Suppressor macrophage treated with lipopolysaccharide for 1 hour (primary cell): ENCODE results near the gene LRRC66.

Experiments
- DNase-seq, 3 donors: peaks; one replicate each; pipeline ENCODE4 v3.0.0-alpha.2; 2020 to 2022

Gene LRRC66

DNA sequence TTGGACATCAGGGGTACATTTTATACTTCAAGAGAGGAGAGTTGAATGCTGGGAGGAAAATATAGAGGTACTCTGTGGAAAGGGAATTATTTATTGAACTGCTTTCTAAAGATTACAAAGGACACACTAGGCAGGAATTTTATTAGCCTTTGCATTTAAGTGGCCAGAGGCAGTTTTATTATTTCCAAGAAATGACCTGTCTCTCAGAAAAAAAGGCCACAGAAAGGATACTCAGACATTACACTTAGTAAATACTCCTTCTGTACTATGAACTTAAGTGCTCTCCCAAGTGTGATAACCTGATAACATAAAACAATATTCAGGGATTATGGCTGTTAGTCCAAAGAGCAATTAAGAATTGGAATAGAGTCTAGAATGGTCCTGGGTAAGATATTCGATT lies 7.5 kb downstream of the LRRC66 start:
- no peak for DNase-seq

DNA sequence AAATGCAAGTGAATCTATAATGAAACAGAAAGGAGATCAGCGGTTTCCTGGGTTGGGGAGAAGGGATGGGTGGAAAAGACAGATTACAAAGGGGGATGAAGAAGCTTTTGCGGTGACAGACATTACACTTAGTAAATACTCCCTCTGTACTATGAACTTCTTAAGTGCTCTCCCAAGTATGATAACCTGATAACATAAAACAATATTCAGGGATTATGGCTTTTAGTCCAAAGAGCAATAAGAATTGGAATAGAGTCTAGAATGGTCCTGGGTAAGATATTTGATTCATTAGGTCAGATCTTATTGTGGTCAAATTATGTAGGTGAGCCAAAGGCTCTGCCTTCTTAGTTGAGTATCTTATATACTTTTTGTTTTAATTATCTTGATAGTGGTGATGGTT lies 9.2 kb downstream of the LRRC66 start:
- no peak for DNase-seq

DNA sequence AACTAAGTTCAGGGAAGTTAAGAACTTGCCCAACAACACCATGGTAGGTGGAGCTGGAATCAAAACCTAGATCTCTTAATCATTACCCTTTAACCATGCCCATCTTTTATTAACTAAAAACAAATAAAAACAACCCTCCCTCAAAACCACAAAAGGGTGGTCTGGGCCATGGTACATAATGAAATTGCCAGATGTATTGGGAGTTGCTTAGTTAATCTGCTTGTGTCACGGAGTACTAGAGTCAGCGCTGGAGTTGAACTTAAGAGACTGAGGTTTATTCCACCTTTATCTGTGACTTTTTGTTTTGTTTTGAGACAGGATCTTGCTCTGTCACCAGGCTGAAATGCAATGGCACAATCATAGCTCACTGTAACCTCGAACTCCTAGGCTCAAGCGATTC lies 13.3 kb downstream of the LRRC66 start:
- no peak for DNase-seq

DNA sequence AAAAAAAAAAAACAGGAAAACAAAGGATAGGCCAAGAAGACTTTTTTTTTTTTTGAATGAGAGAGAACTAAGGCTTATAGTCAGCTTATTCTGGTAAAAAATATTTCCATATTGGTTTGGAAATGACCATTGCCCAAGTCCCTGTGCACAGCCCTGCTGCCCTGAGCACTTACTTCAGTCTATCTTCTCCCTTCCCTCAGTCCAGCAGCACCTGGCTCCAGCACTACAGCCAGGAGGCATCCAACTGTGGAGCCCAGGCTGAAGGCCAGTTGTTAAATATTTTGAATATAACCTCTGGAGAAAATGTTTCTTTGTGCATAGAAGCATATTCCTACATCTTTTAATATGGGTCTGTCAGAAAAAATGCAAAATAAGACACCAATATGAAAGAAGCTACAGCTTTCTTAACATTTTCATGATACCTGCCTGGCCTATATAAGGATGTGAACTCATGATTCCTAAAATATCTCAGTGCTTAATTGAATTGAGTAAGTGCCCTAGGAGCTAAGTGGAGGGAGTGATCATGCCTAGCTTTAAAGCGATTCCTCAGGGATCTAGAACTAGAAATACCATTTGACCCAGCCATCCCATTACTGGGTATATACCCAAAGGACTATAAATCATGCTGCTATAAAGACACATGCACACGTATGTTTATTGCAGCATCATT lies 14.4 kb downstream of the LRRC66 start:
- DNase-seq, result no peak

DNA sequence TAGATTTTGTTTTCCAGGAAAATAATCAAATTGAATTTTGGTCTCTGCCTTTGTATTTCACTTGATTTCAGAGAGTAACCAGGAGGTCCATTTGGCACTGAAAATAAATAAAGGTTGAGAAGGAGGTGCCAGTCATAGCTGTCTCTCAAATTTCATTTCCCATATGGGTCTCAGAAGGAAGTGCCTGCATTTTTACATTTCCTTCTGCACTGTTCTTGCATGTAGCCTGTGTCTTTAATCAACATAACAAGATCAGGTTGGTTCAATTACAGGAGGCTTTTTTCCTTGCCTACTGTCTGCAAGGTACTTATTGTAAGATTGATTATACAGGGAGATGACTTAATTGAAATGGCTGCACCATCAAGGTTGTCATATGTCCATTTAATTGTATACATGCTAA lies 15.7 kb downstream of the LRRC66 start:
- no peak for DNase-seq

DNA sequence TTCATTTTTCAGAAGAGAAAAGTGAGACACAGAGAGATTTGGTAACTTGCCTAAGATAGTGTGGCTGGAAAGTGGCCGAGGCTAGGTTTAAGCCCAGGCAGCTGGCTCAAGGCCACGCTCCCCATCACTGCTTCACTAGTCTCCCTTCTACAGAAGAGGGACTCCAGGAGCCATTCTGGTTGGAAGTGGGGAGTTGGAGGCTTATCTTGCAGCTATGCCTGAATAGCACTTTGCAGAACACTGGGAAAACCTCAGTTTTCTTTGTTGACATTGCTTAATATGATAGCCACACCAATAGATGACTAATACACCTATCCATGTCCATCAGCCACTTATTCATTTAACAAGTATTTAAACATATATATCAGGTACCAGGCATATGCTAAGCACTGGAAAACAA lies 18.5 kb downstream of the LRRC66 start:
- no peak for DNase-seq

DNA sequence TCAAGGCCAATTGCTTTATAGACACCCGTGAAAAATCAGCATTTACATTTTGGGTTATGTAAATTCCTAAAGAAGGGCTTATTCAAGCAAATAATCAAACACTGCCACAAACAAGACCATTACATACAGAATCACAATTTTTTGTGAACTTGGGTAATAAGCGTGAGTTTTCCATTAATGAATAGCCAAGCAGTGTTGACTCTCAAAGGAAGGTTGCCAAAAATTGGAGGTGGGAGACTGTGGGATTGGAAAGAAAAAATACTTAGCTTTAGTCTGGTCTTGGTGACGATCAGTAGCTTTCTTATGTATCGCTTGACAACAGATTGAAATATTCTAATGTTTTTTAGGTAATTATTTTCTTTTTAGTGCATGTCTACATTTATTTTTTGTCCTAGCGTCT lies 20.9 kb downstream of the LRRC66 start:
- no peak for DNase-seq

DNA sequence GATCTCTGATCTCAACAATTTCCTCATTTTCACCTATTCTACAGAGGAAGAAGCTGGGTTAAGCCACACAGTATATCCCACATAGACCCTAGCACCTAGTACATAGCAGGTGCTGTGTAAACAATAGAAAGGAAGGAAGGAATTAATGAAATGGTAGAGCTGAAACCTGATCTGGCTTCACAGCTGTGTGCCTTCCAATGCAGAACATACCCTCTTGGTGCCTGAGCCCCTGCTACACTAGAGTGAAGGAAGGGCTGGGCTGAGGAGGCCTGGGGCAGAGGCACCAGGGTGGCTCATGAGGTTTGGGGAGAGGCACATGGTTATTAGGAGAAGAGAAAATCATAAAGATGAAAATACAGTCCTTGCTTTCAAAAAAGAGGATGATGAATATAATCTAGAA lies 21.3 kb downstream of the LRRC66 start:
- no peak for DNase-seq

DNA sequence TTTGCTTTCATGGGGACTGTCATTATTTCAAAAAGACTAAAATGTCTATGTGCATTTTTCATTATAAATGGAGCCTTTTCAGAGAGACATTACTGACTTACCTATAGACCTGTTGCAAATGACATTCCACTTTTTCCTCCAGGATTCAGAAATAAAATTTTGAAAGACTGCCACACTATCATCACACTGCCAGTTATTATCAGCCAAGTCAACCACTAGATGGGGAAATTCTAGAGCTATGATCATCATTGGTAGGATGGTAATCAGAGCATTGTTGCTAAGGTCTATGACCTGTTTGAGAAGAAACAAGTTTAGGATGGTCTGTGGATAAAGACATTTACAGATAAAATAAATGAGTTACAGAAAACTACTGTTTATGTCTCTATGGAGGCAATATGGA lies 22.5 kb downstream of the LRRC66 start:
- no peak for DNase-seq

DNA sequence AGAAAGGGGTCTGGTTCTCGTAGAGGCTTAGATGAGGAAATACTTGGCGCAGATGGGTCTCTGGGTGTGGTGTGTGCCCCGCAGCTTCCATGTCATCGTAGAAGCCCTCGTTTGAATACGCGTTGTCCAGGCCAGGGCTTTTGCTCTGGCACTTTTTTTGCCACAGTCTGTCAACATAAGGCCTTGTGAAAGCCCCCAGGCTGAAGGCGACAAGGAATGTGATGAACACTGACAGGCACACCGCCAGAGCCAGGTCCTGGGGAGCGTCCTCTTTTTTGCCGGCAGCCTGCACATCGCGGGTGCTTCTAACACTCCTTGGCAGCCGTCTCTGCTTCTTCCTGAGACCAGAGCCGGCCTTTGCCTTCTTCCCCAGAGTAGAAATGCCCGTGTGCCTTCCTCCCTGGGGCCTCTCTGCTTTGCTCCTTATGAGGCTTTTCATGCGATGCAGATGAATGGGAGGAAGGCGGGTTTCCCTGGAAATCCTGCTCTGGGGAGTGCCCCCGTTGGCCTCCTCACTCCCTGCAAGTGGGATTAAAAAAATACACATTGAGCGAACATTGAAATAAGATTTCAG lies 24.4 kb downstream of the LRRC66 start:
- DNase-seq, result no peak

DNA sequence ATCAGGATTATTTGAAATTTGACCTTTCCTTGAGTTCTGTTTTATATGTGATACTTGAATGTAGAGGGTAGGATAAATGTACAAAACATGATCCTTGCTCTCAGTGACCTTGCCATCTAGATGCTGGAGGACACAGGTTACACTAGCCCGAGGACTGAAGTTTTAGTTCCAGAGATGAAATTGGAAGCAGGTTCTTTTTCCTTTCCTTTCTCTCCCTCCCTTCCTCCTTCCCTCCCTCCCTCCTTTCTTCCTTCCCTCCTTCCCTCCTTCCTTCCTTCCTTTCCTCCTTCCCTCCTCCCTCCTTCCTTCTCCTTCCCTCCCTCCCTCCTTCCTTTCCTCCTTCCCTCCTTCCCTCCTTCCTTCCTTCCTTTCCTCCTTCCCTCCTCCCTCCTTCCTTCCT lies 54.3 kb downstream of the LRRC66 start:
- no peak for DNase-seq

DNA sequence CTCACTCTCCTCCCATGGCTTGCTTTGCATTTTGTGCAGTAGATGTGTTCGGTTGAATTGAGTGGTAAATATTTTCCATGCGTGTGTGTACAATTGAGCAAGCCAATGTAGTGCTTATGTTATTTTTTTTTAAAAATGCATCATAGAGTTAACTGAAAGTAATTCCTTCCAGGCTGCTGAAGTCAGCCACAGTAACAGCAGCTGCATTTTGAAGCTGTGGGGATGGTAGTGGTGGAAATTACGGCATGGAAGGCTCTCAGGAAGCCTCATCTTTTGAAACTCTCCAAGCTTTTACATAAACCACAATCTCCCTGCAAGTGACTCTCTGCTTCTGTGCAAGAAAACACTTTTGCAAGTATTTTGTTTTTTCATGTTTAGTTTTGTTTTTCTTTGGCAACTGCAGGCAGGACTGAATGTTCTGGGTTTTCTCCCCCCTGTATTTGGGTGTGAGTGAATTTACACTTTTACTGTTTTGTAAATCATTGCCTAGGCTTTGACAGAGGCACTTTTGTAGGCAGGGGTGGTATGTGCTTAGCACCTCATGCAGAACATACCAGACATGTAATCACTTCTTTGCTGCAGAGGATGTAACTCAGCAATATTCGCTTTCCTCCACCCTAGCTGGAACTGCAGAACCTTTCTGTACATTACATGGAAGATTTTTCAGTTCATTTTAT lies 56.2 kb downstream of the LRRC66 start:
- no peak for DNase-seq

DNA sequence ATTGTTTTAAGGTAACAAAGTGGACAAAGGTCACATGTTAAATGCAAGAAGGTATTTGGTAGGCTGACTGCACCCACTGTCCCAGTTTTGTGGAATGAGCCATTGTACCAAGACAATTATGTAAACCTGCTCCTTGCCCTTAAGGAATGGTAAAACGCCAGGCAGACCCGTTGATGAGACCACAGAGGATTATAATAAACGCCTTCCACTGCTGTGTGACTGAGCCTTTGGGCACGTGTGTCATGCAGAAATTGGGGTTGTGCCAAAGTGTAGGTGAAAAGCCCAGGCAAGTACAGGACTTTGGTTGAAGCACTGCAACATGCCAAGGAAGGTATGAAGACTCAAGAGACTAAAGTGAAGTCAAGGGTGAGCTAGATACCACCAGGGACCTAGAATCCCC lies 59.7 kb downstream of the LRRC66 start:
- no peak for DNase-seq

DNA sequence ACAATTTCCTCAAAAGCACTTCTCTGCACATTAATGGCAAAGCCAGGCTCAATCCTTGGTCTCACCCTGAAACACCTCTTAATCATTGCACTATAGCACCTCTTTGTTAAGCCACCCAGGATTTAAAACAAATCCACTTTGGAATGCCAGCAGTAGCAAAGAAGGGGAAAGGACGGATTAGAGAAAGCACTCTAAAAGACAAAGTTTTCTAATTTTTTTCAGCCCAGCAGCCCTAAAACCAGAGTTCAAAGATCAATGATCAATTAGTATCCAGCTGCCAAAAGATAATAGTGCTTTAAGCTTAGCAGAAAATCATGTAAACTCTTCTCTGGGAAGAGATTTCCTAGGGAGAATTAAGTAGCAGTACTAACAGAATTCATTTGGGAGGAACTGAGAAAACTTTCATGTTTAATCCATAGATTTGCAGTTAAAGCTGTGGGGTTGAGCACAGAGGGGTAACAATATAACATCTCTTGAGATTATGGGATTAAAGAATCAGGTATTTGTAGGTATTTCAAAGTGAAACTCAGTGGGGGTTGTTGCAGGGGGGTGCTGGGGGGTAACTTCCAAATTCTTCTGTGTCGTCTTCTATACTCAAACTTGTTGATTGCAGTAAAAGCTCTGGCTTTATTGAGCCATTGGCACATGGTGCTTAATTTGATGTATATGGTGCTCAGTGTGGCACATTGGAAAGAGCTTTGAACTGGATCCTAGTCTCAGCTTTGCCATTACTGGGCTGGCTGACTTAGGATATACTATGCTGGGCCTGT lies 61.8 kb downstream of the LRRC66 start:
- no peak for DNase-seq
